CD4-positive, alpha-beta memory T cell (primary cell): ENCODE results near the gene NIN. TPM values are rescaled to one million over a fixed set of nuclear protein-coding genes. Genes with fewer than 3 reads are reported as not detected.

Experiments
- CTCF ChIA-PET: fragments of 350-600 bp; sonication (Branson Sonifier 250); formaldehyde crosslinking; loops from one replicate; lab custom pipeline; 2021; ENCODE audit warnings: inconsistent platforms; ENCODE audit not compliant: partially characterized antibody; lab: Charles Lee
- POLR2A ChIA-PET: fragments of 350-600 bp; sonication (Branson Sonifier 250); formaldehyde crosslinking; loops from one replicate; lab custom pipeline; 2021; ENCODE audit not compliant: partially characterized antibody; lab: Charles Lee
- DNase-seq, 5 donors: peaks; one replicate each; pipeline versions ENCODE4 v3.0.0 to v3.0.0-alpha.2; 2020 to 2022; ENCODE audit warnings: mixed read lengths in 1 of 5
- H3K27ac ChIP-seq: one replicate; pipeline ENCODE4 v1.7.0; 2013; ENCODE audit warnings: low read depth, low read length
- H3K27me3 ChIP-seq: 2 replicates; pipeline ENCODE4 v1.7.0; 2013; ENCODE audit warnings: mild to moderate bottlenecking, low read length, moderate library complexity; ENCODE audit not compliant: insufficient read depth
- H3K36me3 ChIP-seq: 2 replicates; pipeline ENCODE4 v1.7.0; 2013; ENCODE audit warnings: mild to moderate bottlenecking, low read length, moderate library complexity; ENCODE audit not compliant: insufficient read depth
- H3K4me1 ChIP-seq: 2 replicates; pipeline ENCODE4 v1.7.0; 2013; ENCODE audit warnings: mild to moderate bottlenecking, low read length, moderate library complexity; ENCODE audit not compliant: insufficient read depth
- H3K4me3 ChIP-seq, 2 donors: one replicate each; pipeline ENCODE4 v1.7.0; 2013; ENCODE audit warnings: low read length in 2 of 2, mild to moderate bottlenecking in 1 of 2
- H3K9me3 ChIP-seq, 2 donors: one replicate each; pipeline ENCODE4 v1.7.0; 2013; ENCODE audit warnings: low read length in 2 of 2, control low read depth in 1 of 2; ENCODE audit not compliant: control insufficient read depth in 1 of 2
- H3K27ac Mint-ChIP-seq, 7 donors: one replicate each; pipeline ENCODE4 v1.8.0; 2020 to 2021; ENCODE audit warnings: mixed read lengths in 7 of 7, mild to moderate bottlenecking in 6 of 7, inconsistent platforms in 3 of 7, moderate library complexity in 3 of 7
- H3K27me3 Mint-ChIP-seq, 2 donors: one replicate each; pipeline ENCODE4 v1.8.0; 2020 to 2021; ENCODE audit warnings: mixed read lengths in 2 of 2
- H3K36me3 Mint-ChIP-seq, 2 donors: one replicate each; pipeline ENCODE4 v1.8.0; 2020 to 2021; ENCODE audit warnings: mixed read lengths in 2 of 2, inconsistent platforms in 1 of 2, mild to moderate bottlenecking in 1 of 2
- H3K4me1 Mint-ChIP-seq, 4 donors: one replicate each; pipeline ENCODE4 v1.8.0; 2020 to 2021; ENCODE audit warnings: mixed read lengths in 4 of 4, mild to moderate bottlenecking in 1 of 4
- H3K4me3 Mint-ChIP-seq, 8 donors: one replicate each; pipeline ENCODE4 v1.8.0; 2020 to 2021; ENCODE audit warnings: mixed read lengths in 8 of 8, mild to moderate bottlenecking in 7 of 8, moderate library complexity in 6 of 8, inconsistent platforms in 3 of 8
- H3K9me3 Mint-ChIP-seq, 8 donors: one replicate each; pipeline ENCODE4 v1.8.0; 2020 to 2021; ENCODE audit warnings: mixed read lengths in 8 of 8, mild to moderate bottlenecking in 5 of 8, inconsistent platforms in 3 of 8, moderate library complexity in 1 of 8
- intact Hi-C: fragments of 100-400 bp; cut with micrococcal nuclease; formaldehyde crosslinking; loops from one replicate; pipeline ENCODE4 v1.15.1; 2023
- polyA plus RNA-seq, 2 donors: library from polyadenylated mRNA; unstranded; fragments of 300-500 nt; fragmentation: Illumina TruSeq; gene quantifications; one replicate each; pipeline ENCODE4 v1.2.3, GENCODE V29; 2021
- total RNA-seq, 2 experiments: library from RNA; stranded (reverse); gene quantifications; one replicate each; pipeline ENCODE4 v1.2.3, GENCODE V29; 2021

NIN gene
- total and polyA plus RNA-seq, 4 experiments from 2014 or later: 8.5 to 102 (median 74.9) TPM

DNA sequence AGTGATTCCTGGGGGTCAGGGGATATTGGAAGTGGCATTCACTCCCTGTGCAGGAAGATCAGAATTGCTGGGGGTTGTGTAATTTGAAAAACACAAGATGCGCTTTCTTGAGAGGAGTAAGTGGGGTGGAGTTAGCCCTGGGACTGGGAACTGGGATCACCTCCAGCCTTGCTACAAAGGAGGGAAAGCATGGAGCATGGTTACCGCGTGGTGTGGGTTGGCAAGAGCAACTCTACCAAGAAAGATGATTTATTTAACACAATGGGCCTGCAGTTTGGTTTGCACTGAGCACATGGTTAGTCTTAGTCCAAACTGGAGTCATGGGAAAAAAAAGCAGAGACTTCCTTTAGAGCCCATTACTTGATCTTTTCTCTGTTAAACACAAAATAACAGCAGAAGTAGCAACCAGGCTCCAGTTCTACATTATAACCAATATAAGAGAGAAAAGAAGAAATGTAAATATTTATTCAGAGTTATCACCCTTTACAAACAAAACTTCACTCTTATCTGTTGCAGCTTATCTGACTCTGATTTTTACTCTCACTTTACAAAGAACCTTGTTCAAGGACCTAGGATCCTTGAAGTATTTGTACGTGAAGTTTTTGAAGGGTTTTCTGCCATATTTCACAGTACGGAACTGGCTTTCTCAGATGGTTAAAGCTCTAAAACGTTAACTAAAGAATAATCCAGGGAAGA is 2.1 kb upstream of the NIN start:
- Histone ChIP-seq H3K36me3 (no peaks in the 10 kb centered on the region), H3K27ac (no peak overlapping the region), H3K9me3 (no peaks in the 10 kb centered on the region), H3K4me1 (peaks cover 39% of the 10 kb centered on the region), H3K27me3 (no peaks in the 10 kb centered on the region), H3K4me3 (no peak overlapping the region)
- peak overlapping the region in 3 of 7 donors; percentile 43 to 60 (median 51) for H3K27ac Mint-ChIP-seq
- H3K36me3 Mint-ChIP-seq: peaks cover 0 to 12% of the 10 kb centered on the region in 2 donors
- ChIA-PET CTCF (interaction anchor here (1.1 kb wide), 1 partner anchor 27 kb away, joined by 3 read pairs; no protein-coding TSS in a partner anchor), POLR2A (interaction anchor here (1.1 kb wide), 1 partner anchor 10 kb away, joined by 4 read pairs; no protein-coding TSS in a partner anchor)
- no peak for DNase-seq
- H3K4me1 Mint-ChIP-seq: peaks cover 34 to 57% (median 39%) of the 10 kb centered on the region in 4 donors
- H3K4me3 Mint-ChIP-seq: peak overlapping the region in 4 of 8 donors; percentile 8 to 60 (median 30)
- peaks cover 0 to 3% (median 0%) of the 10 kb centered on the region in 8 donors for H3K9me3 Mint-ChIP-seq
- intact Hi-C loops: loop anchor here (5.0 kb wide), 2 partner anchors 166 to 819 kb away; partner anchors contain the start of genes FRMD6 and SAV1
- no peaks in the 10 kb centered on the region for H3K27me3 Mint-ChIP-seq

DNA sequence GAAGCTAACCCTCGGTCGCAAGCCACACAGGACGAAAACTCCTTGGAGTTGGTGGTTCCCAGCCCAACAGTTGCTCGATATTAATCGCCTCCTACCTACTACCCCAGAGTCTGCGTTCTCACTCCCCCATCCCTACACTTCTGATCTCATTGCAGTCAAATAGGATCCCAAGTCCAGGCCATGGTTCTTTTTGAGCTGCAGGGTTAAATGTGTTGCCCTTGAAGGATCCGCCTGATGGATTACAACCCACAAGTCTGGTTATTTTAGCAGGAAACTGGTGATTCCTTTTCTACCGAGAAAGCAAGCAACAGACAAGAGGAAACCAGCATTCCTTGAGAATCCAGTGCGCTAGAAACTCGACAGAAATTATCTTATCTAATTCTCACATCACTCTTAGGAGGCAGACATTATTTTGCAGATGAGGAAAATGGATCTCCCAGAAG is 785 bp upstream of the NIN start:
- ChIA-PET CTCF (interaction anchor here (1.0 to 3.0 kb wide), 4 partner anchors 10 to 55 kb away, joined by 3 to 16 read pairs (median 10); no protein-coding TSS in a partner anchor), POLR2A (interaction anchor here (0.6 to 4.4 kb wide), 13 partner anchors 8 to 299 kb away, joined by 3 to 53 read pairs (median 4); partner anchors contain the start of gene MAP4K5)
- no peak for DNase-seq
- intact Hi-C loops: loop anchor here (1.0 to 5.0 kb wide), 5 partner anchors 29 to 821 kb away; partner anchors contain the start of genes FRMD6 and SAV1
- Mint-ChIP-seq H3K9me3 (peaks cover 0 to 3% (median 0%) of the 10 kb centered on the region in 8 donors), H3K27ac (peak overlapping the region; percentile 92 to 97 (median 96)), H3K27me3 (no peaks in the 10 kb centered on the region), H3K36me3 (peaks cover 0 to 12% of the 10 kb centered on the region in 2 donors), H3K4me1 (peaks cover 41 to 67% (median 47%) of the 10 kb centered on the region in 4 donors), H3K4me3 (peak overlapping the region; percentile 94 to 99 (median 96))
- Histone ChIP-seq H3K36me3 (no peaks in the 10 kb centered on the region), H3K27ac (peak overlapping the region; percentile 62), H3K9me3 (no peaks in the 10 kb centered on the region), H3K27me3 (no peaks in the 10 kb centered on the region), H3K4me1 (peaks cover 50% of the 10 kb centered on the region), H3K4me3 (peak overlapping the region; percentile 63 to 81)

DNA sequence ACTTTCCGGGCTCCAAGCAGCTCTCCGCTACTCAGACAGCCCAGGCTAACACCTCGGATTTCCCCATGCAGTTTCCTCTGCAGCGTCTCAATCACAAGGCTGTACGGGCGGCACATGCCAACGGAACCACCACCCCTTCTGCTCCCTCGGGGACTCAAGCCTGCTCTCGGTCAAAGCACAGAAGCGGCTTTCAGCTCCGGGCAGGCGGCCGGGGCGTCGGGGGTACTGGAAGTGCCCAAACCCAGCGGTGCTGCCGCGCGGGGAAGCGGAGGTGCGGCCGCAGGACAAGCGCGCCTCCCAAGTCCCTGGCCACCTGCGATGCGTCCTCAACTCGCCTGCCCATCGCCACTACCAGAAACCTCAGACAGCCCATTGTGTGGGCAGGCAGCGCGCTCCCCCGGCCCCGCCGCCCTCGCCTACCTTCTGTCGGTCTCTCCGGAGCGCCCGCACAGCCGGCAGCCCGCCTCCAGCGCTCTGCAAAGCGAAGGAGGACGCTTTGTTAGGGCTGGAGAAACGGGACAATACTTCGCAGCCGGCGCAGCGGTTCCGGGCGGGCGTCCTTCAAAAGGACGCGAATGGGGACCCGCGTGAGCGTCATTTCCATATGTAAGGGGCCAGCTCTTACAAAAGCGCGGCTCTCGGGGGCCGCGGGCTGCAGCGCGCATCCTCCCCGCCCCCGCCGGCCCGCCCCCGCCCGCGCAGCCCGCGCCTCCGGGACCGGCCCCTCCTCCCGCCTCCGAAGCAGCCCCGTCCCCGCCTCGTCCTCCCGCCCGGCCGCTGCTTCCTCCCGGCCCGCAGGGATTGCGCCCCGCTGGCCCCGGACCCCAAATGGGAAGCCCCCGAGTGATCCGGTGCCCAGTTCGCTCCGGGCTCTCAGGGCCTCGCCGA is 674 bp downstream of the NIN start:
- peaks cover 0 to 3% (median 0%) of the 10 kb centered on the region in 8 donors for H3K9me3 Mint-ChIP-seq
- H3K36me3 ChIP-seq: no peaks in the 10 kb centered on the region
- H3K27ac Mint-ChIP-seq: peak overlapping the region; percentile 71 to 96 (median 88)
- peaks cover 56% of the 10 kb centered on the region for H3K4me1 ChIP-seq
- DNase-seq: peak; percentile 58 to 82 (median 62)
- H3K4me3 ChIP-seq: peak overlapping the region; percentile 77 to 78
- H3K36me3 Mint-ChIP-seq: peaks cover 0 to 12% of the 10 kb centered on the region in 2 donors
- POLR2A ChIA-PET: interaction anchor here (0.8 to 4.4 kb wide), 14 partner anchors 9 to 467 kb away, joined by 3 to 53 read pairs (median 5); partner anchors contain the start of gene MAP4K5
- CTCF ChIA-PET: interaction anchor here (0.6 to 5.1 kb wide), 10 partner anchors 10 to 970 kb away, joined by 3 to 55 read pairs (median 4); no protein-coding TSS in a partner anchor
- peak overlapping the region; percentile 60 for H3K27ac ChIP-seq
- no peaks in the 10 kb centered on the region for H3K9me3 ChIP-seq
- H3K4me1 Mint-ChIP-seq: peaks cover 47 to 73% (median 55%) of the 10 kb centered on the region in 4 donors
- intact Hi-C loops: loop anchor here (1.0 to 5.0 kb wide), 6 partner anchors 9 to 822 kb away; partner anchors contain the start of genes FRMD6 and SAV1
- H3K4me3 Mint-ChIP-seq: peak overlapping the region; percentile 89 to 100 (median 94)
- H3K27me3 ChIP-seq: no peaks in the 10 kb centered on the region
- no peaks in the 10 kb centered on the region for H3K27me3 Mint-ChIP-seq

DNA sequence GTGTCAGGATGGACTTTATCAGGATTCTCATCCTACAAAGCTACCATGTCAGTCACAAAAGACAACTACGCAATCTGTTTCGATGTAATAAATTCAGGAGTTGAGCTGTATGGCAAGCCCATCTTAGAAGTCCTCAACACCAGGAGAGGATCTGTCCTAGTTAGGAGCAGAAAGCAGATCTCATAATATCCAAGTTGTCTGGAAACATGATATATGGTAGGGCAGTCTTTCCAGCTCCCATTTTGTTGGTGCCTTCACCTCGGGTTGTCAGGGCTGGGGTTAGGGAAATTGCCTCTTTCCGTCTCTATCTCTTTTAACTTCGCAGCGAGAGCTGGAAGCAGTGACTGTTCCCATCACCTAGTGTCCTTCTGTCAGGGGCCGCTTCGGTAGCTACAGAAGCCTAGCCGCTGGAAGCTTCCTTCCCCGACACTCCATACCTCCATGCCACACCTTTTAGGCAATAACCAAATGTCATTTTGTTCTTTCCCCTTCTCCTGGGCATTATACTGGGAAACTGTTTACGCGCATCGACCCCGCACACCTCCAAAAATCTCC is 1.4 kb downstream of the NIN start:
- ChIA-PET POLR2A (interaction anchor here (0.6 to 4.4 kb wide), 11 partner anchors 9 to 466 kb away, joined by 3 to 53 read pairs (median 12); no protein-coding TSS in a partner anchor), CTCF (interaction anchor here (0.6 to 5.1 kb wide), 12 partner anchors 10 to 69 kb away, joined by 3 to 55 read pairs (median 4); no protein-coding TSS in a partner anchor)
- Histone ChIP-seq H3K4me1 (peaks cover 57% of the 10 kb centered on the region), H3K4me3 (peak overlapping the region; percentile 77 to 78), H3K27ac (peak overlapping the region; percentile 60), H3K9me3 (no peaks in the 10 kb centered on the region), H3K36me3 (no peaks in the 10 kb centered on the region), H3K27me3 (no peaks in the 10 kb centered on the region)
- Mint-ChIP-seq H3K4me3 (peak overlapping the region; percentile 89 to 100 (median 94)), H3K36me3 (peaks cover 0 to 12% of the 10 kb centered on the region in 2 donors), H3K27me3 (no peaks in the 10 kb centered on the region), H3K27ac (peak overlapping the region; percentile 71 to 96 (median 88)), H3K9me3 (peaks cover 0 to 3% (median 0%) of the 10 kb centered on the region in 8 donors), H3K4me1 (peaks cover 47 to 73% (median 57%) of the 10 kb centered on the region in 4 donors)
- DNase-seq: no peak
- intact Hi-C loops: loop anchor here (1.0 to 5.0 kb wide), 7 partner anchors 8 to 1488 kb away; partner anchors contain the start of genes FRMD6 and SAV1

DNA sequence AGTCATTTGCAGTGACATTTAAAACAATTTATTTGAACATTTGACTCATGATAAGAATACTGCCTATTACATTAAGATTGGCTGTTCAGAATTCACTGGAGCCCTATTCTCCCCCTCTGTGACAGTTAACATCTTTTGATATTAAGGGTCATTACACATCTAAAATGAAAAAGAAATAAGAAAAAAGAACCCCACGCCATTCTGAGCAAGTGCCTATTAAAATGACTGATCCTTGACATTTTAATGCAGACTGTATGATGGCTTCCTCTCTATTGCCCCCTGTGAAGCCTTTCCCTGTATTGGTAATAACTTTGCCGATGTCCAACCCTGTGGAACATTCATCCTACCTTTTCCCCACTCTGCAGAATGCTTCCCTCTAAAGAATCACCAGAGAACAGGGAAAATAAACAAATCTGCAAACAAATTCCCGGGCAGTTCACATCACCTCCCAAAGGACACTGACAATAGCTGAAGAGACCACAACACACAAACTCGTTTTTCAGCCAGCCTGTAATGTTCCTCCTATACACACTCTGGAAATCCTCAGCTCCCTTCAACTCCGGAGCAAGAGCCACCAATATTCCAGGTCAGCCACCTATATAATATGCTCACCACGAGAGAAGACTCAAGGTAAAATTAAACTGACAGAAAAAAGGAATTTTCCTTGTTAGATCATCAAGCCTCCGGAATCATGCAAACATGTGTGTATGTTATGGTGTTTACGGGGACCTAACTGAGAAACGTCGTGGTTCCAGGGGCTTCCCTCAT is 2.1 kb downstream of the NIN start:
- H3K4me3 ChIP-seq: peak overlapping the region; percentile 77 to 78
- Mint-ChIP-seq H3K4me1 (peaks cover 50 to 73% (median 61%) of the 10 kb centered on the region in 4 donors), H3K4me3 (peak overlapping the region; percentile 89 to 100 (median 94)), H3K9me3 (peaks cover 0 to 3% (median 0%) of the 10 kb centered on the region in 8 donors), H3K27ac (peak overlapping the region; percentile 1 to 96 (median 86)), H3K27me3 (no peaks in the 10 kb centered on the region), H3K36me3 (peaks cover 0 to 12% of the 10 kb centered on the region in 2 donors)
- peak overlapping the region; percentile 60 for H3K27ac ChIP-seq
- no peaks in the 10 kb centered on the region for H3K9me3 ChIP-seq
- H3K36me3 ChIP-seq: no peaks in the 10 kb centered on the region
- H3K4me1 ChIP-seq: peaks cover 64% of the 10 kb centered on the region
- no peak for DNase-seq
- intact Hi-C loops: loop anchor here (5.0 kb wide), 1 partner anchor 1488 kb away; no protein-coding TSS in a partner anchor
- no peaks in the 10 kb centered on the region for H3K27me3 ChIP-seq
- ChIA-PET CTCF (interaction anchor here (0.6 to 5.1 kb wide), 12 partner anchors 11 to 68 kb away, joined by 3 to 55 read pairs (median 4); no protein-coding TSS in a partner anchor), POLR2A (interaction anchor here (0.6 to 4.4 kb wide), 10 partner anchors 8 to 466 kb away, joined by 3 to 53 read pairs (median 19); no protein-coding TSS in a partner anchor)
